Gastroesophageal sphincter (tissue), 3 donors: ENCODE results near the gene TSPO2.

ENCODE experiments used
- EP300 ChIP-seq: sonication (generic); formaldehyde crosslinking; IDR thresholded peaks from one replicate; pipeline ENCODE4 v1.6.1; 2017; ENCODE audit warnings: antibody characterized with exemption, mild to moderate bottlenecking
- POLR2A ChIP-seq, 2 donors: fragments of 450-650 bp; IDR thresholded peaks; one replicate each; pipeline ENCODE4 v1.6.1; 2017; ENCODE audit warnings: antibody characterized with exemption in 2 of 2, mild to moderate bottlenecking in 2 of 2, moderate library complexity in 1 of 2
- POLR2AphosphoS5 ChIP-seq: sonication (generic); formaldehyde crosslinking; IDR thresholded peaks from one replicate; pipeline ENCODE4 v1.6.1; 2017; ENCODE audit warnings: antibody characterized with exemption
- TF ChIP-seq, protein P1 (sequence below), 4 experiments: fragments of 200-600 bp in 2 of 4; fragments of 450-650 bp in 2 of 4; sonication (generic) in 1 of 4; IDR thresholded peaks; one replicate each; pipeline ENCODE4 v1.5.1; 2017 to 2019; ENCODE audit warnings: antibody characterized with exemption in 4 of 4, mild to moderate bottlenecking in 2 of 4, moderate library complexity in 2 of 4

DNA sequence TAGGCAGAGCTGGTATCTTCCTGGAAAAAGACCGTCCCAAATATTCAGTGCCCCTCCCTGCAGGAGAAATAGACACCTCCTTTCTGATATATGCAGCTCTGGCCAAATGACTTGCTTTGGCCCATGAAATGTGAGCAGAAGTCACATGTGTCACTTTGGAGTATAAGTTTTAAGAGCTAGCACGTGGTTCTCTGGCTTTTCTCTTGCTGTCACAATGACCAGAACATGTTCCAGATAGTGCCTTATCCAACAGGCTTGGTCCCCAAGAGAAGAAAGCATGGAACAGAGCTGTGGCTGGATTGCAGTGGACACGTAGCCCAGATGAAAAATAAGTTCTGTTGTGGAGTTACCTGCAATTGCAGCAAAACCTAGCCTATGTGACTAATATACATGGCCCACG lies 43.6 kb upstream of the TSPO2 start:
- TF ChIP-seq POLR2A (IDR thresholded peaks at IDR 0.05): no peak
- TF ChIP-seq, protein P1, sequence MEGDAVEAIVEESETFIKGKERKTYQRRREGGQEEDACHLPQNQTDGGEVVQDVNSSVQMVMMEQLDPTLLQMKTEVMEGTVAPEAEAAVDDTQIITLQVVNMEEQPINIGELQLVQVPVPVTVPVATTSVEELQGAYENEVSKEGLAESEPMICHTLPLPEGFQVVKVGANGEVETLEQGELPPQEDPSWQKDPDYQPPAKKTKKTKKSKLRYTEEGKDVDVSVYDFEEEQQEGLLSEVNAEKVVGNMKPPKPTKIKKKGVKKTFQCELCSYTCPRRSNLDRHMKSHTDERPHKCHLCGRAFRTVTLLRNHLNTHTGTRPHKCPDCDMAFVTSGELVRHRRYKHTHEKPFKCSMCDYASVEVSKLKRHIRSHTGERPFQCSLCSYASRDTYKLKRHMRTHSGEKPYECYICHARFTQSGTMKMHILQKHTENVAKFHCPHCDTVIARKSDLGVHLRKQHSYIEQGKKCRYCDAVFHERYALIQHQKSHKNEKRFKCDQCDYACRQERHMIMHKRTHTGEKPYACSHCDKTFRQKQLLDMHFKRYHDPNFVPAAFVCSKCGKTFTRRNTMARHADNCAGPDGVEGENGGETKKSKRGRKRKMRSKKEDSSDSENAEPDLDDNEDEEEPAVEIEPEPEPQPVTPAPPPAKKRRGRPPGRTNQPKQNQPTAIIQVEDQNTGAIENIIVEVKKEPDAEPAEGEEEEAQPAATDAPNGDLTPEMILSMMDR (IDR thresholded peaks at IDR 0.05): no peak
- TF ChIP-seq POLR2AphosphoS5: no peak
- no peak for TF ChIP-seq EP300
